Stromal cell of bone marrow (primary cell): Measurements from ENCODE around the gene POU6F2.

Source experiments
- DNase-seq: peaks from one replicate; pipeline ENCODE4 v3.0.0-alpha.2; 2012; ENCODE audit warnings: low read depth

POU6F2 gene

DNA sequence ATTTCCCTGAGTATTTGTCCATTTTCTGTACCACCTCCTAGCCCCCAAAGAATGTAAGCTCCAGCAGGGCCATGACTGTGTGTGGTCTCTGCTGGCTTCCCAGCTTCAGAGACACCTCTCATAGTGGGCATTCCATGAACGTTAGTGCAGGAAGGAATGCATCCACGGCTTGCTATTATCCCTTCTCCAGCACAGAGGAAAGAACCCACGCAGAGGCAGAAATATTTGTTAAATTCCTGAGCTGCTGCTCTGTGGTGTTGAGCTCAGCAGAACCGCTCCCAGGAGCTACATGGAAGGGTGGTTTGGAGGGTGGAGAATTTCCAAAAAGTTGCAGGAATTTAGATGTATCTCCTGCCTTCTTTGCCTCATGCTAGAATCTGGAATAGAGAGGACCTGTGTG, 275.2 kb downstream of the POU6F2 start:
- no peak for DNase-seq

DNA sequence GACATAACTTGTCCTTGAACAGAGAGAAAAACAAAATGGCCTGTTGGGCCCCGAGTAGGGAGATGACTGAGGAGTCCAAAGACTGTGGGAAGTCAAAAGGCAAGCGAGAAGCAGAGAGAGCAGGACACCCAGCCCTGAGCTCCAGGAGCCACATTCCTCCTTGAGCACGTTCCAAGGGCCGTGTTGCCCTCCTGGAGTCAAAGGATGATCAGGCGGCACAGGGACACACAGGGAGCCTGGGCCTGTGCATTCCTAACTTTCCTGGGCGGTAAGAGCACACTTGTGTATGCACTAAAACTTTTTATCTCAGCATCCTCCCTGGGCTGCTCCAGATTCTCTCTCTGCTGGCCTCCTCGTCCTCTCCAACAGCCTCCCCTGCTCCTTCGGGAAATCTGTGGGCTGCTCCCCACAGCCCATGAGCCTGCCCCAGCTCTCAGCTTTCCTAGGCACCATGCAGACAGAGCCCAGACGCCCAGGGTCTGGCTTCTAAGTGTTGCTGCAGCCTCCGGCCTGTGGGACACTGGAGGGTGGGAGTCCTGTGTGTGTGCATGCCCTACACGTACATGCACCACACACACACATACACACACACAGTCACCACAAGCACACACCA, 281.8 kb downstream of the POU6F2 start:
- DNase-seq, result no peak

DNA sequence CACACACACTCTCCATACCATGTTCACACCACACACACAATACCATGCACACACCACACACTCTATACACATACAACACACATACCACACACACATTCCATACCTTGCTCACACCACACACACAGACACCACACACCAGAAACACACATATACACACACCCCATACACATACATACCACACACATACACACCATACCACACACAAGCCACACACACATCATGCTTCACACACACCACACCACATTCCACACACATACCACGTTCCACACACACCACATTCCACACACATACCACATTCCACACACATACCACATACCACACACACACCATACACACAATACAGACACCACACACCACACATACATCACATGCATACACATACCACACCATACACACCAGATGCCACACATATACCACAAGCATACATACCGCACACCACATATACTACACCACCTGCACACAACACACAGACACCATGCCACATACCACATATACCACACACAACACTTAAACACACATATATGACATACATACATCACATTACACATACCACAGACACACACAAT, 282.7 kb downstream of the POU6F2 start:
- DNase-seq, result no peak

DNA sequence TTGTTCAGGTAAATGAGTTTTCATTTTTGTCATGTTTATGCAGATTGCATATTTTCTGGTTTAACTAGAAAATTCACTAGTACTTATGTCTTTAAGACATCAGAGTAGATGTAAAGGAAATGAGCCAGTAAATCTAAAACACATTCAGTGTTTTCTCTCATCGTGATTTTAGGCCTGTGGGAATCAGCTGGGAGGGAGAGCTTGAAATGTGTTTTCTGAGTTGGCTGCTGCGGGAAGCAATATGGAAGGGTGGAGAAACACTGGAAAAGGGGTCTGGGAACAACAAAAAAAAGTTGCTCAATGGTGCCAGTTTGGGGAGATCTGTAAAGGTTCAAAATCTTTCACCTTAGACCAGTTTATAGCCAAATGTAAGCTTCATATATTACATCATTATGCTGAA, 284.1 kb downstream of the POU6F2 start:
- no peak for DNase-seq

DNA sequence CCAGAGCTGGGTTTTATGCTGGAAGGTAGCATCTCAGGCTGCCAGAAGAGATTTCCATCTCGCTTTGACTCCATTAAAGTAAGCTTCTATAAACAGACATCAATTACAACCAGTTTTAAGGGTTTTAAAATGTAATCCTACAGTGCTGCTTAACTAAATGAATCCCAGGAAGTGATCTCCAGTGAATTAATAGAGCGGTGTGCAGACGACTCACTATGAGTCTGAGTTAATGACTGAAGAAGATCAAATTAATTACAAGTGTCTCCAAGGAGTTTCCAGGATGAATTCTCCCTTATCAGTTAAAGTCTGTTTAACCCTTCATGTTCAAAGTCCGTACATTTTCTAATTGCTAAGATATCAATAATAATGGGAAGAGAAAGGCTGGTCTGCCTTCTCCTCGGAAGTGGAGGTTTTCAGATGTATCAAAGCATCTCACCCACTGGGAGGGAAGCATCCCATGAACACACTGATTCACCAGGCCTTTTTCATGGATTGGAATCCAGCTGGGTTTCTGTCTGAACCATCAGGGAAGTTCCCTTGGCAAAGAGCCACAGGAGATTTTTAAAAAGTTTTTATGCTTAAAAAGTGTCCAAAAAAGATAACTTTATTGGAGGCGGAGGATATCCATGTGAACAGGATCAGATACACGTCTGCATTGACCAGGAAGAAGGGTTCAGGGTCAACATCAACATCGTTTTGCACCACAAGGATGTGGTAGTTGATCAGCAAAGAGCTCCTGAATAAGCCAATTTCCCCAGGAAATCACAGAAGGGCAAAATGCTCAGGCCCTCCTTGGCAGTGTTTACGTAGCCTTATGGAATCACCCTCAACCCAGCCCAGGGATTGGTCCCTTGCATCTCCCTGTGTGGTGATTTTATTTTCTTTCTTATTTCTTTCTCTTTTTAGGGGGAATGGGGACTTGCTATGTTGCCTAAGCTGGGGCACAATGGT, 288.2 kb downstream of the POU6F2 start:
- no peak for DNase-seq

DNA sequence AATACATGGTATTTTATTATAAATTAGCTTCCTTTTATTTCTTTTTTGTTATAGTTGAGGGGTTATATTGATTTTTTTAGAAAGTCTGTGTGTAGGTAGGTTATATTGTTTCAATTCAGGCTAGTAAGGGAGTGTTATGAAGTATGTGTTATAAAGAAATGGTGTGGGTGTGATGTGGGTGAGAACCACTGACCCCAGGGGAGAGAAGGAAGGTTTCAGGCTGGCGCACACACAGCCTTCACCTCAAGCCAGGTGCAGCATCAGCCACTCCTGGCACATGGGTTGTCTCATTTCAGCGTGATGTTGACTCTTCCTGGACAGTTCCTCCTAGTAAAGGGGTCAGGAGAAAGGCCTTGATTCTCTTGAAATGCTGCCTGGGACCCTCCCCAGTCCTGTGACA, 291.3 kb downstream of the POU6F2 start:
- DNase-seq, result no peak

DNA sequence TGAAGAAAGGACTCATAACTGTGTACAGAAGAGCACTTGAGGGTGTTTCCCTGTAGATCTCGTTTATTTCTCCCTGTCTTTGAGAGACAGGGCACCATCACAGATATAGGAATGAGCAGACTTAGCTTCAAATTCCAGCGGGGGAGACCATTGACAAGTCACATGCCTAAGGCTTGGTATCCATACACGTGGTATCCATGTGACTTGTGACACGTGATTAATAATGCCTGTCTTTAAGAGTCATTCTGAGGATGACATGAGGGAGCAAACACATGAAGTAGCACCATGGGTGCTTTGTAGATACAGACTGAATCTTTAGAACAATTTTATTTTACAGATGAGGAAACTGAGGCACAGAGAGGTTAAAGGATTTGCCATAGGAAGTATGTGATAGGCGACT, 292.3 kb downstream of the POU6F2 start:
- no peak for DNase-seq

DNA sequence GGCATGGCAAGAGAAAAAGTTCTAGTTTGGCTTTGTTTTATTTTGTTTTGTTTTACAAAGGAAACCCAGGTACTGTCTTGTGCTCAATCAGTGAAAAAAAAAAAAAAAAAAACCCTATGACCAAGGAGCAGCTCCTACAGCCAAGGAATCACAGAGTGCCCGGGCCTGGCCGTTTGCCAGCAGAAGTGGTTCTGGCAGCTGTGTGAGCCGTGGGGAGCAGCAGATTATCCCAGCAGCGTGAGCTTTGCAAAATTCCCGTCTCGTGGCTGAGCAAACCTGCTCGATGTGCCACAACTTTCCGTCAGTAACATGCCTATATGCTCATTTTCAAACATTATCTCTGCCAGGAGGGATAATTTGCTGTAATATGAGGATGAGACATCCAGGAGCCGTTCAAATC, 293.7 kb downstream of the POU6F2 start:
- DNase-seq, result peak; percentile 18

DNA sequence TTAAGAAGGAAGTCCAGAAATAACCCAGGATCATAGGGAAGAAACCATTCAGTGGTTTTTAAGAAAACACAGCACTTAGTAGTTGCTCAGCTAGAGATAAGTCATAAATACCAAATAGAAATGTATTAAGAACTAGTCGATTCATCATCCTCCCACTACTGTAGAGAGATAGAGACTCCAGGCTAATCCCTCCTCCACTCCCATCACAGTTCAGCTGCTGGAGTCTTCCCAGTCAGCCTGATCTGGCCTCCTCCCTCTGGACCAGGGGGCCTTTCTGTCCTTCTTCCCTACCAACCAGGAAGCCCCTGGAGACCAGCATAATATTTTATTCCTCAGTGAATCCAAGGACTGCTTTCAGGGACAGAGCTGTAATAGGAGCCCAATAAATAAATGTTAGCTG, 294.4 kb downstream of the POU6F2 start:
- DNase-seq, result no peak

DNA sequence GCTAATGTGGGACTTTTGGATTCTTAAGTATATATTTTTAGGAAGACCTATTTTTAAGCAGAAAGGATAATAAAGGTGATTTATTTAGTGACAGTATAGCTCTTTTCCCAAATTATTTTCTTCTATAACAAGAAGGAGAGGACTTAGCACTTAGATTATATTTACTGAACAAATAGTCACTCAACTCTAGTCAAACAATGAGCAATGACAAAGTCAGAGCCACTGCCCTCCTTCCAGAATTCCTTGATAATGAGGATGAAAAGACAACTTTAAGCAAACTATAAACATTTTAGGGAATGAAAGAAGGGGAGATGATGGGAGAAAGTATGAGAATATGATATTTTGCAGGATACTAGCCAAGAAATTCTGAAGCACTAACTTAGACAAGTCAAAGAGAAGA, 295.0 kb downstream of the POU6F2 start:
- no peak for DNase-seq

DNA sequence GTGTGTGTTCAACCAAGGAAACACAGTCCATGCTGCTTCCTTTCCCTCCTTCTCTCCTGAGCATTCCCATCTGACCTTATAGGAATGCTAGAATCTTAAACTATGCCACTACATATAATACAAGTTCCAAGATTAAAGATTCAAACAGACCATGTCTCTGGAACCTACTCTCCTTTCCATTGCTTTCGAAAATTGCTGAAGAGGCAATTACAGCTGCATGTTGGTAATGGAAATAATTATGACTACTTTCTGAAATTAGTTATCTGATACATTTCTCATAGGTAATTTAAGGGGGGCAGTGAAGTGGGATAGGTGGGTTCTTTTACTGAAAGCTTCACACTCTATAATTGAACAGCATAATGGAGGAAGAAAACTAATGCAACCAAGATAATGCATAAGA, 302.6 kb downstream of the POU6F2 start:
- DNase-seq, result no peak

DNA sequence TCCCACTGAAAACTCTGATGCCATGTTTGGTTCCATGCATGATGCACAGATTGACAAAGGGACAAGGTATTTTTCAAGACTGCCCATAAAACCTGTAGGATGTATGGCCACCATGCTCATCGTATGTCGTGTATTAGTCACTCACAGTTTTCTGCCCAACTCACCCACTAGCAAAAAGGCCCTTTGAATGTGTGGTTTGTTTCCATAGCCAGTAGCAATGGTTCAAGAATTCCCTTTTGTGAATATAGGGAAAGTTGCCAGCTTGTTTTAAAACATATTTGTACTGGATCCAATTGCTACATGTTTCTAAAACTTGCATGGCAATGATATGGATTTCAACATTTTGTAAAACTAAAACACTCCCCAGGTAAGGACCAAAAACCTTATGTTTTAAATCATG, 307.5 kb downstream of the POU6F2 start:
- peak; percentile 6 for DNase-seq

DNA sequence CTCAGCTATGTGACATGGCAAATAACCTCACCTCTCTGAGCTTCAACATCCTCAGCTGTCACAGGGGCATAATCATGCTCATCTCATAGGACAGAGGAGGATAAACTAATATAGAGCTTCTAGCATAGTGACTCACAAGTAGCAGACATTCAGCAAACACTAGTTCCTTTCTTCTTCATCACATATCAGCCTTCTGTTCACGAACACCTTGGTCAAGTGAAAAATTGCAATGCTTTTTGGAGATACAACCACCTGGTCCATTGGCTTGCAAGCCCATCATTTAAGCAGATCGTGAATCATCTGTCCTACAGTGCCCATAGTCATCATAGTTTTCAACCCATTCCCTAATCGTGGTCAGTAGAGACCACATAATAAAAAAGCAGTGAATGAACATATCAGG, 310.6 kb downstream of the POU6F2 start:
- DNase-seq, result no peak

DNA sequence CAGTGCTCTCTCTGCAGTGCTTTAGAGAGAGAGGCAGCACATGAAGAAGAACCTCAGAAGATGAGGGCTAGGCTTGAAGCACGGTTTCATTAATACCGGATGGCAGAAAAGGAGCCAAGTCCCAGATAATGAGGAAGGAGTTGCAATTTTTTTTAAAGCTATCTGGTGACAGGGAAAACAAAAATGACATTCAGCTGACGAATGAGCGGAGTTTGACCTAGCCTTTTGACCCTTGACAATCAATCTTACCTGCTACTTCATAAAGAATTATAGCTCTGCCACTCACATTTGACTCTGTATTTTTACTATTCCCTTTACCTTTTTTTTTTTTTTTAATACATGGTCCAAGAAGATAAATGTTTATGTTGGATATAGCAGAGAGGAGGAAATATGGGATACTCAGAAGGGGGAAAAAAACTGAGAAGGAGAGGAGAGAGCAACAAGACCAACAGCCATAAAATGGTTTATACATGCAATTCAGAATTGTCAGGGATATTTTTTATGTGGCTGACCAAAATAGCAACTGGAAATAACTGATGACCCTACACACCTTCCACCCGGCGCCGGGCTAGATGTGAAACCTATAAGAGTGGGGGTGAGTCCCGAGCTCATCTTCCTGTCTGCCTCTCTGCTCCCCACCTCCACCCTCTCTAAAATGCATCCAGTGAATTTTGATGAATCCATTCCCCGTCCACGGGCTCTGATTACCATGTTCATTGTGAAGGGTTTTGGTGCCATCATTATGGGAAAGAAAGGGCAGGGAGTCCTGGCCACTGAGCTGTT, 314.1 kb downstream of the POU6F2 start:
- no peak for DNase-seq

DNA sequence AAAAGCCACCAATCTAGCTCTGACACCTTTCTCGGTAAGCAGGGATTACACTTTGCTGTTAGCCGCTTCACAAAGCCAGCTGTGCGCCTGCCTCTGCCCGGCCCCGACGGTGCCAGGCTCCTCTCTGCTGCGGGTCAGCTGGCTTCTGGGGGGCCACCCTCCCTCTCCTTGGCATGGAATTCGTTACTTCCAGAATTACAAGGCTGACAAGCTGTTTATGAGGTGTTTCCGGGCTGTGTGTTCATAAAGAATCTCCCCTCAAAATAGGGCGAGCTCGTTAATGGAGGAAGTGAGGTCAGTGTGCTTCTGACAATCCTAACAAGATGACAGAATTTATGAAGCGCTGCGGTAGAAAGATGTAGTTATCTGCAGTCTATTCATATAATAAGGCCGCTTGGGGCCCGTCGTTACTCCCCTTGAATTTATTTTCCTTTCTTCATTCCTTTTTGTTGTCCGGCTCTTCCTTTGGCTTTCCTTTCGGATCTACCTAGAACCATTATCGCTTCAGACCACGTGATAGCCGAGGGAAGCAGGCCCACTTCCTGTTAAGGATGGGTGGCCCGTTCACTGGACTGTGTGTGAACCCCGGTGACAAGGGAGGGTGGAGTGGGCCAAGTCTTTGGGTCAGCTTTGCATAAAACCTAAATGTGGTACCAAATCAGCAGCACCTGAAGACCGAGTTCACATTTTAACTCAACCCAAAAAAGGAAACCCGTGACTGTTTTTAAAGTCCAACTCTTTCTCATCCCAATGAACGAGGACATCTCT, 315.5 kb downstream of the POU6F2 start:
- no peak for DNase-seq

DNA sequence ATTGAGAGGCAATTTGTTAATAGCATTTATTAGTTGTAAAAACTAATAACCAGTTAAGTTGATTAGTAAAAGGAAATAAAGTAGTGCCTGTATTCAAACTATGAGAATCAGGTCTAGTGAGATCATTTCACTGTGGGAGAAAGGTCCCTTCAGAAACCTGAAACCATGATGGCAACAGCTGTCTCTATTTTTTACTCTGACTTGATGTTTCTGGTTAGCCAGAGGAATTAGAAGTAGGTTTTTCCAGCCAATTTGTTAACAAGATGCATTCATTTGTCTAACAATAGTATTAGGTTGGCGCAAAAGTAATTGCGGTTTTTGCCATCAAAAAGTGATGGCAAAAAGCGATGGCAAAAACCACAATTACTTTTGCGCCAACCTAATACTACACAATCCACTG, 316.3 kb downstream of the POU6F2 start:
- DNase-seq, result no peak

DNA sequence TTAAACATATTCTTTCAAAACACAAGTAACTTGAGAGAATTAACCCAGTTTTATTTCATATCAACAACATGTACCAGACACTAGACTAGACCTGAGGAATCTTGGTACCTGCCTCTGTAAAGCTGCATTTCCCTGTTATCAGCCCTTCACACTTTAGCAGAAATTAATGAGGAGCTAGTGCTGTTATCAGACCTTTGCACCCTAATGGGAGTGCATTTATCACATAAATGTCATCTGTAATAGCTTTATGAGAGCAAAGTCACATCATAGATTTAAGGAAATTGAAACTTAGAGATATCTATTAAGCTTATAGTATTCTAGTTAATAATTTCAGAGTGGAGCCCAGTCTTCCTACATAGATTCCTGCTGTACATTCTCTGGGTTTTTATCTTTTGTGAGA, 318.1 kb downstream of the POU6F2 start:
- DNase-seq, result no peak

DNA sequence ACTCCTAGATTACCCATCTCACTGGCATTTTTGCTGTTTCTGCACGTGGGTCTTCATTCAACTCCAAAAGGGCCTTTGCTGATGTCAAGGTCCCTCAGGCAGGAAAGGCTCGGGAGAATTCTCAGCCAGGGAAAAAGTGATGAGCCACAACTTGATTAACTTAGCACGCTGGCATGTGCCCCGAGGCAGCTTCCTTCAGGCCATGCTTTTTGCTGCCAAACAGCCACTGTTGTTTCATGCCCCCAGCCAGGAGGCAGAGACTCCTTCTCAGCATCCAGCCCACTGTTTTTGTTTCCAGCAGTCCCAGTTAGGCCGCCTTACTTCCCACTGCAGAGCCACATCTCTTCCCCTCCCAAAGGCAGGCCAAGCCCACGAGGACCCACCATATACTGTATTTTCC, 322.0 kb downstream of the POU6F2 start:
- no peak for DNase-seq

DNA sequence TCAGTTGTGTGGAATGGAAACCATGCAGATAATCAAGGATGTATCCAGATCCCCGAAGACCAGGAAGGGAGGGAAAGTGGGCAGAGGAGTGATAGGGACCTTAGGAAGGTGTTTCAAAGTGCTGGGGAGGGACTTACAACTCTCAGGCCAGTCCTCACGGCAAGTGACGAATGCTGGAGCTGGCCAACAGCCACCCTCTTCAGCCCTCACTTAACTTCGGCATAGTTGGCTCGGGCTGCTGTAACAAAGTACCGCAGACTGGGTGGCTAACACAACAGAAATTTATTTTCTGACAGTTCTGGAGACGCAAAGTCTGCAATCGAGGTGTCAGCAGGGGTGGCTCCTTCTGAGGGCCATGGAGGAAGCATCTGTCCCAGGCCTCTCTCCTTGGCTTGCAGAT, 322.6 kb downstream of the POU6F2 start:
- DNase-seq, result peak; percentile 3

DNA sequence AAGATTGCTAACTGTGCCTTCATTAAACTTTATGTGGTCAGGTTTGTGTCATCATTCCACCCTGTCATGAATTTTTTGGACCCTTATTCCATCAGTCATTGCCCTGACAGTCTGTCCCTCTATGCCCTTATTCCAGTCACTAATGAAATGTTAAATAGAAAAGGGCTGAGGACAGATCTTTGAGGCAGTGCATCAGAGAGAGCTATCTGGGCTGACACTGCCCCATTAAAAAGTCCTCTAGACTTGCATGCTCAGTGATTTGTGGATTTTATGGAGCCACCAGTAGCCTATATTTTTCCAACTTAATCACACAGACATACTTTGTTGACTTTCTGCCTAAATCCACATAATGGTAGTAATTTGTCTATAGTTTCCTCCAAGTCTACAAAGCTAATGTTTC, 323.8 kb downstream of the POU6F2 start:
- no peak for DNase-seq

DNA sequence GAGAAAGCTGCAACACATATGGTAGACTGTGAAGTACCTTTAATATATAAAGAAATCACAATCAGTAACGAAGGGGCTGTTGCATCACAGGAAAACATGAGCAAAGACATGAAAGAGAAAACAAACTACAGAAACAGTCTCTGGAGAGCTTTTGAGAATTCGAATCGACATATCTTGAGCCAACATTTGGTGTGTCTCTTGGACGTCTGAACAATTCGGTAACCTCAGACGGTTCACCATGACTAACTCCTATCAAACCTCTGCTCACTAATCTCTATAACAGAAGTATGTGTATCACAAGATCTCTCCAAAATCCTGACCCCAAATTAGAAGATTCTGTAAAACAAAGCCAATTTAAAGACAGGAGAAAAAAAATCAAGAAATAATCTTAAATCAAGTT, 326.5 kb downstream of the POU6F2 start:
- DNase-seq, result peak; percentile 18
